ENCODE data around the gene ZNF74.

DNA sequence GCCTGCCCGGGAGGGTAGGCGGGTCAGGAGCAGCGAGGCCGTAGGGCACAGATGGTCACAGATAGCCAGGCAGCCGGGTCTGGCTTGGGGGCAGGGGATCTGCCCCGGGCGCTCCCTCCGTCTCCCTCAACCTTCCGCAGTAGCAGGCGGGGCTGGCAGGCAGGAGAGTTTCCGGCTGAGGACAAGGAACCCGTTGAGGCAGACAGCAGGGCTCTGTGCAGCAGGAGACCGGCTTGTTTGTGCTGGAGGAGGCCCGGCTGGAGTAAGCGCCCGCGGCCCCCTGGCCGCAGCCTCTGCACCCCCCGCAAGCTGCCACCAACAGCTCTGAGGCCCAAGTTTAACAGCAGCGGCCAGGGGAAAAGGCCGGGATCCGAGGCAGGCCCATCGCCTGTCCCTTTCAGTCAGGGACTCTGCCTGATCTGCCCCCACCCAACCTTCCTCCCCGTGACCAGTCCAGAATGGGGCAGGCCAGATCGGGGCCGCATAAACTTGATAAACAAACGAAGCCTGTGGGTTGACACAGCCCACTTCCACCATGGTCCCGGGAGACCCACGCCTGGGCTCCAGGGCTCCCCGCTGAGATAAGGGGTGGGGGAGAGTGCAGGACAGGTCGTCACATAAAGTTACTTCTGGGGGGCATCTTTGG is 30.1 kb downstream of the ZNF74 start:
- TF ChIP-seq, protein P1, sequence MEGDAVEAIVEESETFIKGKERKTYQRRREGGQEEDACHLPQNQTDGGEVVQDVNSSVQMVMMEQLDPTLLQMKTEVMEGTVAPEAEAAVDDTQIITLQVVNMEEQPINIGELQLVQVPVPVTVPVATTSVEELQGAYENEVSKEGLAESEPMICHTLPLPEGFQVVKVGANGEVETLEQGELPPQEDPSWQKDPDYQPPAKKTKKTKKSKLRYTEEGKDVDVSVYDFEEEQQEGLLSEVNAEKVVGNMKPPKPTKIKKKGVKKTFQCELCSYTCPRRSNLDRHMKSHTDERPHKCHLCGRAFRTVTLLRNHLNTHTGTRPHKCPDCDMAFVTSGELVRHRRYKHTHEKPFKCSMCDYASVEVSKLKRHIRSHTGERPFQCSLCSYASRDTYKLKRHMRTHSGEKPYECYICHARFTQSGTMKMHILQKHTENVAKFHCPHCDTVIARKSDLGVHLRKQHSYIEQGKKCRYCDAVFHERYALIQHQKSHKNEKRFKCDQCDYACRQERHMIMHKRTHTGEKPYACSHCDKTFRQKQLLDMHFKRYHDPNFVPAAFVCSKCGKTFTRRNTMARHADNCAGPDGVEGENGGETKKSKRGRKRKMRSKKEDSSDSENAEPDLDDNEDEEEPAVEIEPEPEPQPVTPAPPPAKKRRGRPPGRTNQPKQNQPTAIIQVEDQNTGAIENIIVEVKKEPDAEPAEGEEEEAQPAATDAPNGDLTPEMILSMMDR (IDR thresholded peaks at IDR 0.05; ENCODE audit: poor library complexity, severe bottlenecking) = no peak
- TF ChIP-seq TAF1 (IDR thresholded peaks at IDR 0.05; ENCODE audit: low read depth) = no peak
- TF ChIP-seq RAD21 (conservative IDR thresholded peaks at IDR 0.05) = no peak
- TF ChIP-seq EP300 (conservative IDR thresholded peaks at IDR 0.05; ENCODE audit: poor library complexity, severe bottlenecking) = no peak
- TF ChIP-seq EZH2 (IDR thresholded peaks at IDR 0.05; ENCODE audit: borderline replicate concordance, insufficient read depth, low read length, poor library complexity, severe bottlenecking) = no peak
- no peak for TF ChIP-seq SMC3 (conservative IDR thresholded peaks at IDR 0.05; ENCODE audit: poor library complexity)
- TF ChIP-seq, protein P2, sequence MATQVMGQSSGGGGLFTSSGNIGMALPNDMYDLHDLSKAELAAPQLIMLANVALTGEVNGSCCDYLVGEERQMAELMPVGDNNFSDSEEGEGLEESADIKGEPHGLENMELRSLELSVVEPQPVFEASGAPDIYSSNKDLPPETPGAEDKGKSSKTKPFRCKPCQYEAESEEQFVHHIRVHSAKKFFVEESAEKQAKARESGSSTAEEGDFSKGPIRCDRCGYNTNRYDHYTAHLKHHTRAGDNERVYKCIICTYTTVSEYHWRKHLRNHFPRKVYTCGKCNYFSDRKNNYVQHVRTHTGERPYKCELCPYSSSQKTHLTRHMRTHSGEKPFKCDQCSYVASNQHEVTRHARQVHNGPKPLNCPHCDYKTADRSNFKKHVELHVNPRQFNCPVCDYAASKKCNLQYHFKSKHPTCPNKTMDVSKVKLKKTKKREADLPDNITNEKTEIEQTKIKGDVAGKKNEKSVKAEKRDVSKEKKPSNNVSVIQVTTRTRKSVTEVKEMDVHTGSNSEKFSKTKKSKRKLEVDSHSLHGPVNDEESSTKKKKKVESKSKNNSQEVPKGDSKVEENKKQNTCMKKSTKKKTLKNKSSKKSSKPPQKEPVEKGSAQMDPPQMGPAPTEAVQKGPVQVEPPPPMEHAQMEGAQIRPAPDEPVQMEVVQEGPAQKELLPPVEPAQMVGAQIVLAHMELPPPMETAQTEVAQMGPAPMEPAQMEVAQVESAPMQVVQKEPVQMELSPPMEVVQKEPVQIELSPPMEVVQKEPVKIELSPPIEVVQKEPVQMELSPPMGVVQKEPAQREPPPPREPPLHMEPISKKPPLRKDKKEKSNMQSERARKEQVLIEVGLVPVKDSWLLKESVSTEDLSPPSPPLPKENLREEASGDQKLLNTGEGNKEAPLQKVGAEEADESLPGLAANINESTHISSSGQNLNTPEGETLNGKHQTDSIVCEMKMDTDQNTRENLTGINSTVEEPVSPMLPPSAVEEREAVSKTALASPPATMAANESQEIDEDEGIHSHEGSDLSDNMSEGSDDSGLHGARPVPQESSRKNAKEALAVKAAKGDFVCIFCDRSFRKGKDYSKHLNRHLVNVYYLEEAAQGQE (IDR thresholded peaks at IDR 0.05; ENCODE audit: borderline replicate concordance) = no peak

Data from neural cell (in vitro differentiated cells).